GF-D8 (cell line): ENCODE measurements around the gene LGALS9C.
"Not testable (repeated sequence)": the region's sequence is repeated elsewhere in the genome, so short reads cannot be mapped to it uniquely, and the experiment has no call there.

Experiments
- DNase-seq: peaks from one replicate; lab custom pipeline; 2025; lab: John Stamatoyannopoulos, UW

Gene LGALS9C

GRCh38 chr17:18476508-18477308 lies at the start of gene LGALS9C:
Gene LGALS9C, plus strand, starts transcription at chr17:18476789. Its CDS starts 66 bp downstream, at chr17:18476855.
- DNase-seq, result not testable (repeated sequence)

- not testable (repeated sequence) for DNase-seq
Measured at GRCh38 chr17:18432206-18432605, 44.4 kb upstream of the LGALS9C start.

- DNase-seq, result not testable (repeated sequence)
Measured at GRCh38 chr17:18439465-18439870, 37.1 kb upstream of the LGALS9C start.

GRCh38 chr17:18442093-18442492 lies 34.5 kb upstream of the LGALS9C start:
- DNase-seq, result not testable (repeated sequence)

- not testable (repeated sequence) for DNase-seq
Measured at GRCh38 chr17:18442532-18442931, 34.1 kb upstream of the LGALS9C start.

GRCh38 chr17:18447476-18448205 lies 28.9 kb upstream of the LGALS9C start:
- DNase-seq, result not testable (repeated sequence)

- not testable (repeated sequence) for DNase-seq
Measured at GRCh38 chr17:18448311-18448710, 28.3 kb upstream of the LGALS9C start.

- not testable (repeated sequence) for DNase-seq
Measured at GRCh38 chr17:18449833-18450232, 26.8 kb upstream of the LGALS9C start.

GRCh38 chr17:18450998-18451397 lies 25.6 kb upstream of the LGALS9C start:
- DNase-seq, result not testable (repeated sequence)

GRCh38 chr17:18451969-18452368 lies 24.6 kb upstream of the LGALS9C start:
- not testable (repeated sequence) for DNase-seq

GRCh38 chr17:18459035-18459434 lies 17.6 kb upstream of the LGALS9C start:
- not testable (repeated sequence) for DNase-seq

GRCh38 chr17:18463831-18464502 lies 12.6 kb upstream of the LGALS9C start:
- not testable (repeated sequence) for DNase-seq

GRCh38 chr17:18466250-18466983 lies 10.2 kb upstream of the LGALS9C start:
- not testable (repeated sequence) for DNase-seq

GRCh38 chr17:18467001-18467400 lies 9.6 kb upstream of the LGALS9C start:
- not testable (repeated sequence) for DNase-seq

- not testable (repeated sequence) for DNase-seq
Measured at GRCh38 chr17:18468472-18469171, 8.0 kb upstream of the LGALS9C start.

- DNase-seq, result not testable (repeated sequence)
Measured at GRCh38 chr17:18469837-18470236, 6.8 kb upstream of the LGALS9C start.

- DNase-seq, result not testable (repeated sequence)
Measured at GRCh38 chr17:18470345-18470930, 6.2 kb upstream of the LGALS9C start.

- not testable (repeated sequence) for DNase-seq
Measured at GRCh38 chr17:18473967-18474366, 2.6 kb upstream of the LGALS9C start.

GRCh38 chr17:18474754-18475153 lies 1.8 kb upstream of the LGALS9C start:
- not testable (repeated sequence) for DNase-seq

- not testable (repeated sequence) for DNase-seq
Measured at GRCh38 chr17:18477367-18477766, 778 bp downstream of the LGALS9C start.
